Measurements from ENCODE around the gene CC2D1A.

The CC2D1A gene

DNA sequence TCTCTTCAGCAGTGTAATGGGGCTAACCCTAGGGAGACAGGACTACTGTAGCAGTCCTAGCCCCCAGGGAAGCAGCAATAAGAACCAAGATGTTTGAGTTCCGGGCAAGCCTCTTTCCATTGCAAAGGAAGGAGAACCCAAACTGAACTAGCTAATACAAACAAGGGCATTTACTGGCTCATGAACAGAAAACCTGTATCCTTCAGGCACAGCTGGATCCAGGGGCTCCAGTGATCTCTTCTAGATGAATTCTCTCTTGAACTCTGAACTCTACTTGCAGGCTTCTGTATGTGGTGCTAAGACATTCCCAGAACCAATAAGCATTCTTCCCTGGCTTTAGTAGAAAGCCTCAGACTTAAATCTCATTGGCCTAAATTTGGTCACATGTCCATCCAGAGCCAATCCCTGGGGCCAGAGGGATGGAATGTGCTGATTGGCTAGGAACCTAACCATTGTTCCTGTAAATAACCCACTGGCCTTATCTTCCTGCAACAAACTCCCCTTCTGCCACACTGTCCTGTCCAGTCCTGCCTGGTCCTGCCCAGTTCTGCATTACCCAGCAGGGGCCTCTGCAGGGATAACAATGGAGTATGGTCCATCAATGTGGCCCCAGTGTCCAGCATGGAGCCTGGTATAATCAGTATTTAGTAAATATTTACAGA, 36.2 kb downstream of the CC2D1A start:
- H3K4me3 ChIP-seq: no peak overlapping the region
- TF ChIP-seq, protein P1, sequence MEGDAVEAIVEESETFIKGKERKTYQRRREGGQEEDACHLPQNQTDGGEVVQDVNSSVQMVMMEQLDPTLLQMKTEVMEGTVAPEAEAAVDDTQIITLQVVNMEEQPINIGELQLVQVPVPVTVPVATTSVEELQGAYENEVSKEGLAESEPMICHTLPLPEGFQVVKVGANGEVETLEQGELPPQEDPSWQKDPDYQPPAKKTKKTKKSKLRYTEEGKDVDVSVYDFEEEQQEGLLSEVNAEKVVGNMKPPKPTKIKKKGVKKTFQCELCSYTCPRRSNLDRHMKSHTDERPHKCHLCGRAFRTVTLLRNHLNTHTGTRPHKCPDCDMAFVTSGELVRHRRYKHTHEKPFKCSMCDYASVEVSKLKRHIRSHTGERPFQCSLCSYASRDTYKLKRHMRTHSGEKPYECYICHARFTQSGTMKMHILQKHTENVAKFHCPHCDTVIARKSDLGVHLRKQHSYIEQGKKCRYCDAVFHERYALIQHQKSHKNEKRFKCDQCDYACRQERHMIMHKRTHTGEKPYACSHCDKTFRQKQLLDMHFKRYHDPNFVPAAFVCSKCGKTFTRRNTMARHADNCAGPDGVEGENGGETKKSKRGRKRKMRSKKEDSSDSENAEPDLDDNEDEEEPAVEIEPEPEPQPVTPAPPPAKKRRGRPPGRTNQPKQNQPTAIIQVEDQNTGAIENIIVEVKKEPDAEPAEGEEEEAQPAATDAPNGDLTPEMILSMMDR (IDR thresholded peaks at IDR 0.05): no peak
- DNase-seq: no peak
- H3K36me3 ChIP-seq: no peaks in the 10 kb centered on the region
- no peaks in the 10 kb centered on the region for H3K9me3 ChIP-seq
- intact Hi-C loops (cut with DNase I; ENCODE audit: low total_unique reads): no loop called here
- H3K27me3 ChIP-seq: peaks cover 0 to 13% of the 10 kb centered on the region in 2 donors
- H3K4me1 ChIP-seq: peaks cover 0 to 18% (median 14%) of the 10 kb centered on the region in 4 donors
- H3K27ac ChIP-seq: no peak overlapping the region

DNA sequence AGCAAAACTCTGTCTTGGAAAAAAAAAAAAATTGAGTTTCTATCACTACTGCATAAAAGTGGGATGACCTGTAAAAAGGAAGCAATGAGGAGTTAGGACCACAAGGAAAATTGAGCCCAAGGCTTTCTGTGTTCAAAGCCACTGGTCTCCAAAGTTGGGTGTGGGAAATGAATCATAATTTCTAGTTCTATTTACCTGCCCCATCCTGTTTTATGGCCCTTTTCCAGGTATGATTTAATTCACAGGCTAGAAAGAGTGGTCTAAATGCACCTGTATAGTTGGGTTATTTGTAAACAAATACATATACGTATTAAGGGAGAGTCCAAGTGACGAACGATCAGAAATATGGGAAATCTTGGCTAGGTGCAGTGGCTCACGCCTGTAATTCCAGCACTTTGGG, 40.4 kb downstream of the CC2D1A start:
- Histone ChIP-seq H3K4me1 (no peaks in the 10 kb centered on the region), H3K27me3 (no peaks in the 10 kb centered on the region), H3K36me3 (no peaks in the 10 kb centered on the region), H3K4me3 (no peak overlapping the region), H3K9me3 (no peaks in the 10 kb centered on the region), H3K27ac (no peak overlapping the region)
- TF ChIP-seq, protein P1 (IDR thresholded peaks at IDR 0.05): no peak
- intact Hi-C loops (cut with DNase I; ENCODE audit: low total_unique reads): no loop called here
- no peak for DNase-seq

DNA sequence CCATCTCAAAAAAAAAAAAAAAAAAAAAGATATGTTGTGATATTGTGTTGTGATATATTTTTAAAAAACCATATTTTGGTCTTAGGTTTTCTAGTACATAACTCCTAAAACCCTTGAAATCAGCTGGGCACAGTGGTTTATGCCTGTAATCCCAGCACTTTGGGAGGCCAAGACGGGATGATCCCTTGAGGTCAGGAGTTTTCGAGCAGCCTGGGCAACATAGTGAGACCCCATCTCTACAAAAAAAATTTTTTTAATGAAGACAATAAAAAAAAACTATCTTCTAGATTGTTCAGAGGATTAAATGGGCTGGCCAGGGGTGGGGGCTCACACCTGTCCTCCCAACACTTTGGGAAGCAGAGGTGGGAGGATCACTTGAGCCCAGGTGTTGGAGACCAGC, 45.0 kb downstream of the CC2D1A start:
- H3K27me3 ChIP-seq: no peaks in the 10 kb centered on the region
- DNase-seq: no peak
- peaks cover 0 to 16% (median 12%) of the 10 kb centered on the region in 4 donors for H3K4me1 ChIP-seq
- H3K27ac ChIP-seq: no peak overlapping the region
- intact Hi-C loops (cut with DNase I; ENCODE audit: low total_unique reads): no loop called here
- no peaks in the 10 kb centered on the region for H3K9me3 ChIP-seq
- H3K4me3 ChIP-seq: no peak overlapping the region
- TF ChIP-seq, protein P1 (IDR thresholded peaks at IDR 0.05): no peak
- peaks cover 8 to 21% (median 12%) of the 10 kb centered on the region in 3 donors for H3K36me3 ChIP-seq

DNA sequence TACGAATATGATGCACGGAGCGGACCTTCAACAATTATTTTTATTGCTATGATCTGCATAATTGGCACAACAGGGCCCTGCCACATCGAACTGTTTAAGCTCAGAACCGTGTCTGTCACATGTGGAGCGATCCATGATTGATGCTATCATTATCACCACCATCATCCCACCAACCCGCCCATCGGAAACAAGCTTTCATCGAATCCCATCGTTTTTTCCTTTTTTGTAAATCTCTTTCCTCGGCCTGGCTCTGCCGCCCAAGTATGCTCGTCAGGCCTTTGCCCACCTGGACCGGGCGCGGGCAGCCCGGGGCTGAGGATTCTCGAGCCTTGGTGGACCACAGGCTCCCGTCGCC, 45.8 kb downstream of the CC2D1A start:
- intact Hi-C loops (cut with DNase I; ENCODE audit: low total_unique reads): no loop called here
- Histone ChIP-seq H3K27me3 (no peaks in the 10 kb centered on the region), H3K27ac (peak overlapping the region; percentile 27 to 81), H3K36me3 (peaks cover 15 to 28% (median 18%) of the 10 kb centered on the region in 3 donors), H3K4me3 (peak overlapping the region; percentile 86 to 96), H3K4me1 (peaks cover 0 to 16% (median 12%) of the 10 kb centered on the region in 4 donors), H3K9me3 (no peaks in the 10 kb centered on the region)
- TF ChIP-seq, protein P1 (IDR thresholded peaks at IDR 0.05): no peak
- DNase-seq: no peak

DNA sequence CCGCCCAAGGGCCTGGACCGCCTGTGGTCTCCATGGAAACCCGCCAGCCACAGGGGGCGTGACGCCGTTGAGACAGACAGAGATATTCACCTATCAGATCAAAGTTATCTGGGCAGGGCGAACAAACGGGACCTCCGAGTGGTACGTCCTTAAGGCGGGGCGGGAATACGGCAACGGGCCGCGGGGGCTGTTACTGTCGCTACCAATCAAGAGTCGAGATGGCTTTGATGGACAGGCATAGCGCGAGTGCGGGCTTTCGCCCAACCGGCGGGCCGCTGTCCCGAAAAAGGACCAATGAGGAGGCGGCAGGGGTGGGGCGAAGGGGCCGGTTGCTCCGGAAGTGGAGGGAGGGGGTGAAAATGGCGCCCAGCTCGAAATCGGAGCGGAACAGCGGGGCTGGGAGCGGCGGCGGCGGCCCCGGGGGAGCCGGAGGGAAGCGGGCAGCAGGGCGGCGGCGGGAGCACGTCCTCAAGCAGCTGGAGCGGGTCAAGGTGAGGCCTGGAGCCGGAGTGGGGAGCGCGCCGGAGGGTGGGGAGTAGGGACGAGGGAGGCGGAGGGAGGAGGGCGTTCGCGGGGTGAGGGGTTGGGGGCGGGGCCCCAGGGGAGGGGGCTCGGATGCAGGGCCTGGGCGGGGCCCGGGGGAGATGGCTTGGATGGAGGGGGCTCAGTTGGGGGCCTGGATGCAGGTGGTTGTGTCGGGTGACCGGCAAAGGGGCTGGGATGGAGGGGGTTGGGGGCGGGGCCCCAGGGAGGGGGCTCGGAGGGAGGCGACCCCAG, 46.3 kb downstream of the CC2D1A start, which contains the start of gene DCAF15:
Gene DCAF15 (plus strand): TSS at position 356 of the 777 bp plus-strand sequence. CDS start 4 bp downstream, at position 360.
- Histone ChIP-seq H3K9me3 (no peaks in the 10 kb centered on the region), H3K27me3 (no peaks in the 10 kb centered on the region), H3K4me1 (peaks cover 0 to 16% (median 12%) of the 10 kb centered on the region in 4 donors), H3K36me3 (peaks cover 18 to 34% (median 18%) of the 10 kb centered on the region in 3 donors), H3K4me3 (peak within 1 kb of the TSS; percentile 86 to 96), H3K27ac (peak within 1 kb of the TSS; percentile 81 to 87)
- peak; percentile 99 to 100 for DNase-seq
- TF ChIP-seq, protein P1 (IDR thresholded peaks at IDR 0.05): no peak
- intact Hi-C loops (cut with DNase I; ENCODE audit: low total_unique reads): no loop called here
